PC-3 (cell line): Measurements from ENCODE around the gene BEND7. TPM values are rescaled to one million over a fixed set of nuclear protein-coding genes. Genes with fewer than 3 reads are reported as not detected.
A peak's percentile ranks its signal among the peaks of the same experiment; 100 is the strongest.

Experiments used
- ATAC-seq: fragments of 200-7000 bp; cut with Tn5 transposase; 2 replicates; pipeline ENCODE4 v1.9.1; 2020; ENCODE audit warnings: mild to moderate bottlenecking, moderate library complexity
- BruUV-seq: library from RNA; stranded (reverse); fragments of 400-500 nt; replicated peaks from 2 replicates; lab custom pipeline; 2021; lab: Mats Ljungman, UMichigan
- CTCF ChIA-PET: fragments of 300-600 bp; sonication (Branson Sonifier 250); formaldehyde crosslinking; loops from one replicate; lab custom pipeline; 2022; ENCODE audit warnings: antibody characterized with exemption; lab: Charles Lee
- POLR2A ChIA-PET: fragments of 300-600 bp; sonication (Branson Sonifier 250); formaldehyde crosslinking; loops from one replicate; lab custom pipeline; 2022; ENCODE audit warnings: antibody characterized with exemption; ENCODE audit not compliant: unreplicated experiment; lab: Charles Lee
- DNase-seq: peaks from one replicate; pipeline ENCODE4 v3.0.0-alpha.2; 2015
- H2AFZ ChIP-seq: fragments of 300-600 bp; sonication (generic); 2 replicates; pipeline ENCODE4 v1.6.0; 2016; ENCODE audit warnings: antibody characterized with exemption, low read length
- H3F3A ChIP-seq: fragments of 300-600 bp; sonication (generic); one replicate; pipeline ENCODE4 v1.6.0; 2017; ENCODE audit warnings: antibody characterized with exemption, low read length, control low read depth, mild to moderate bottlenecking; ENCODE audit not compliant: unreplicated experiment
- H3K27ac ChIP-seq: fragments of 300-600 bp; sonication (generic); 2 replicates; pipeline ENCODE4 v1.5.1; 2016; ENCODE audit warnings: mild to moderate bottlenecking, low read length
- H3K27me3 ChIP-seq: fragments of 300-600 bp; sonication (generic); 2 replicates; pipeline ENCODE4 v1.6.1; 2016; ENCODE audit warnings: low read length, mixed read lengths
- H3K36me3 ChIP-seq: fragments of 300-600 bp; sonication (generic); 2 replicates; pipeline ENCODE4 v1.6.1; 2016; ENCODE audit warnings: low read depth, mixed run types, low read length, mixed read lengths
- H3K4me1 ChIP-seq: fragments of 300-600 bp; sonication (generic); 2 replicates; pipeline ENCODE4 v1.5.1; 2016; ENCODE audit warnings: low read length; ENCODE audit not compliant: insufficient read depth
- H3K4me2 ChIP-seq: fragments of 300-600 bp; sonication (generic); 2 replicates; pipeline ENCODE4 v1.6.0; 2016; ENCODE audit warnings: low read length
- H3K4me3 ChIP-seq: fragments of 300-600 bp; sonication (generic); 2 replicates; pipeline ENCODE4 v1.5.1; 2016; ENCODE audit warnings: mild to moderate bottlenecking, low read length, mixed read lengths
- H3K79me2 ChIP-seq: fragments of 300-600 bp; sonication (generic); 2 replicates; pipeline ENCODE4 v1.6.1; 2017; ENCODE audit warnings: low read length, mixed read lengths
- H3K9ac ChIP-seq: fragments of 300-600 bp; sonication (generic); 2 replicates; pipeline ENCODE4 v1.6.0; 2016; ENCODE audit warnings: mild to moderate bottlenecking, low read length
- H3K9me2 ChIP-seq: fragments of 300-600 bp; sonication (generic); replicated peaks from 2 replicates; pipeline ENCODE4 v1.6.1; 2016; ENCODE audit warnings: mixed run types, low read length, mixed read lengths
- H3K9me3 ChIP-seq: fragments of 300-600 bp; sonication (generic); 2 replicates; pipeline ENCODE4 v1.6.1; 2016; ENCODE audit warnings: low read length, mixed read lengths
- H4K20me1 ChIP-seq: fragments of 300-600 bp; sonication (generic); 2 replicates; pipeline ENCODE4 v1.6.1; 2016; ENCODE audit warnings: low read length, mixed read lengths
- CTCF ChIP-seq: fragments of 300-600 bp; sonication (generic); conservative IDR thresholded peaks from 2 replicates; pipeline ENCODE4 v1.5.1; 2017; ENCODE audit warnings: antibody characterized with exemption, low read depth, mild to moderate bottlenecking, low read length
- EZH2 ChIP-seq: fragments of 300-600 bp; sonication (generic); IDR thresholded peaks from one replicate; pipeline ENCODE4 v1.6.1; 2017; ENCODE audit warnings: antibody characterized with exemption, mild to moderate bottlenecking, low read length; ENCODE audit not compliant: unreplicated experiment
- EZH2phosphoT487 ChIP-seq: fragments of 300-600 bp; sonication (generic); IDR thresholded peaks from 2 replicates; pipeline ENCODE4 v1.6.1; 2018; ENCODE audit warnings: mild to moderate bottlenecking, antibody characterized with exemption, low read length, borderline replicate concordance
- intact Hi-C: fragments of 100-400 bp; cut with micrococcal nuclease; formaldehyde crosslinking; loops from 2 replicates; pipeline ENCODE4 v1.9.0; 2023
- total RNA-seq: library from RNA; depleted of rRNA; stranded (reverse); fragments of >200 nt; gene quantifications from 2 replicates; pipeline ENCODE4 v1.2.3, GENCODE V29; 2014

BEND7 gene
- total RNA-seq, 1 experiment from 2014 or later, result 2.6 TPM

GRCh38 chr10:13457958-13458686 is 70.7 kb downstream of the BEND7 start:
- no peaks in the 10 kb centered on the region for H3K36me3 ChIP-seq
- H3K9me2 ChIP-seq, result no peaks in the 10 kb centered on the region
- POLR2A ChIA-PET, result no interaction called here
- H3K9ac ChIP-seq, result no peak overlapping the region
- DNase-seq (no peak), ATAC-seq (no peak)
- no peak overlapping the region for H3K4me2 ChIP-seq
- CTCF ChIA-PET, result no interaction called here
- H2AFZ ChIP-seq, result no peak overlapping the region
- no peaks in the 10 kb centered on the region for H4K20me1 ChIP-seq
- TF ChIP-seq CTCF (no peak), EZH2 (no peak), EZH2phosphoT487 (no peak)
- H3K27me3 ChIP-seq, result no peaks in the 10 kb centered on the region
- no peaks in the 10 kb centered on the region for H3K4me1 ChIP-seq
- no TSS peak for BruUV-seq
- no peak overlapping the region for H3K4me3 ChIP-seq
- no peaks in the 10 kb centered on the region for H3K79me2 ChIP-seq
- no peaks in the 10 kb centered on the region for H3K9me3 ChIP-seq
- H3K27ac ChIP-seq, result no peak overlapping the region
- intact Hi-C loops, result no loop called here
- H3F3A ChIP-seq, result no peaks in the 10 kb centered on the region

DNA sequence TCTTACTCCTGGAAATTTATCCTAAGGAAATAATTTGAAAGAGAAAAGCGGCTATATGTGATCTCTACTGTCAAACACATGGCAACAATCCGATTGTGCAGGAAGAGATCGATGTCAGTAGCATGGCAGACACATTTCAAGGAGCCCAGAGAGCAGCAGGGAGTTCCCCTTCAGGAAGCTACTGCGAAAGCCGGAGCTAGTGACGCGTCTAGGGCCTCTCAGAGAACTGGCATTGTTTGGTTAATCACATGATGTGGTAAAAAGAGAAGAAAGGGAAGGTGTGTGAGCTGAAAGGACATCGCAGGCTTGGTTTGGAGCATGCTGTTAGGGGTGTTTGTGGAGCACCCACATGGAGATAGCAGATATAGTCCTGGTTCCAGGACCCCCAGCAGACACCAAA is 74.9 kb downstream of the BEND7 start:
- H3K27me3 ChIP-seq, result no peaks in the 10 kb centered on the region
- H3K36me3 ChIP-seq, result no peaks in the 10 kb centered on the region
- no peak overlapping the region for H2AFZ ChIP-seq
- ChIA-PET POLR2A (no interaction called here), CTCF (no interaction called here)
- no peak overlapping the region for H3K9ac ChIP-seq
- no peaks in the 10 kb centered on the region for H3F3A ChIP-seq
- ATAC-seq (no peak), DNase-seq (no peak)
- intact Hi-C loops, result no loop called here
- no peaks in the 10 kb centered on the region for H3K9me2 ChIP-seq
- TF ChIP-seq EZH2phosphoT487 (no peak), CTCF (no peak), EZH2 (no peak)
- no peaks in the 10 kb centered on the region for H3K79me2 ChIP-seq
- BruUV-seq, result no TSS peak
- H3K4me3 ChIP-seq, result no peak overlapping the region
- no peak overlapping the region for H3K4me2 ChIP-seq
- H4K20me1 ChIP-seq, result no peaks in the 10 kb centered on the region
- H3K27ac ChIP-seq, result no peak overlapping the region
- no peaks in the 10 kb centered on the region for H3K9me3 ChIP-seq
- H3K4me1 ChIP-seq, result no peaks in the 10 kb centered on the region

- BruUV-seq, result no TSS peak
- Histone ChIP-seq H3K36me3 (no peaks in the 10 kb centered on the region), H3K9me2 (no peaks in the 10 kb centered on the region), H3K4me2 (no peak overlapping the region), H3F3A (no peaks in the 10 kb centered on the region), H3K9me3 (no peaks in the 10 kb centered on the region), H3K4me3 (no peak overlapping the region), H3K27me3 (no peaks in the 10 kb centered on the region), H3K79me2 (no peaks in the 10 kb centered on the region), H4K20me1 (no peaks in the 10 kb centered on the region), H2AFZ (no peak overlapping the region), H3K4me1 (no peaks in the 10 kb centered on the region), H3K27ac (no peak overlapping the region), H3K9ac (no peak overlapping the region)
- ATAC-seq, result no peak
- intact Hi-C loops, result no loop called here
- peak; percentile 47 for DNase-seq
- ChIA-PET POLR2A (no interaction called here), CTCF (no interaction called here)
- TF ChIP-seq EZH2phosphoT487, result no peak
- no peak for TF ChIP-seq EZH2
Observed at GRCh38 chr10:13450069-13450468, 78.7 kb downstream of the BEND7 start.
